NCI-H526 (cell line): ENCODE results near the gene SLC7A6OS.

Source experiments
- DNase-seq, 2 experiments: peaks; one replicate each; lab custom pipeline; 2025; lab: John Stamatoyannopoulos, UW

SLC7A6OS gene

GRCh38 chr16:68279726-68280558, 30.8 kb downstream of the SLC7A6OS start:
- DNase-seq: no peak

- no peak for DNase-seq
These were observed 34.5 kb downstream of the SLC7A6OS start for GRCh38 chr16:68276223-68276622.

- DNase-seq: peak; percentile 32 to 42
These were observed 35.0 kb downstream of the SLC7A6OS start for GRCh38 chr16:68275611-68276191.

- no peak for DNase-seq
These were observed 36.3 kb downstream of the SLC7A6OS start for GRCh38 chr16:68274441-68274840.

GRCh38 chr16:68273896-68274295, 36.9 kb downstream of the SLC7A6OS start:
- DNase-seq: no peak

GRCh38 chr16:68273459-68273858, 37.3 kb downstream of the SLC7A6OS start:
- DNase-seq: no peak

GRCh38 chr16:68272507-68273209, 38.1 kb downstream of the SLC7A6OS start:
- no peak for DNase-seq

GRCh38 chr16:68270353-68270752, 40.4 kb downstream of the SLC7A6OS start:
- no peak for DNase-seq

GRCh38 chr16:68269793-68270192, 41.0 kb downstream of the SLC7A6OS start:
- DNase-seq: no peak

- no peak for DNase-seq
These were observed 42.9 kb downstream of the SLC7A6OS start for GRCh38 chr16:68267612-68268405.

- peak in 1 of 2 experiments; percentile 26 for DNase-seq
These were observed 45.4 kb downstream of the SLC7A6OS start for GRCh38 chr16:68265078-68265920.

GRCh38 chr16:68264128-68265077, 46.3 kb downstream of the SLC7A6OS start, which contains the start of gene SLC7A6:
Gene SLC7A6, plus strand, starts transcription at chr16:68264526. Its CDS starts 10,201 bp downstream, at chr16:68274727.
- DNase-seq: peak in 1 of 2 experiments; percentile 65

GRCh38 chr16:68263559-68264127, 47.1 kb downstream of the SLC7A6OS start:
- no peak for DNase-seq

GRCh38 chr16:68259007-68259825, 51.5 kb downstream of the SLC7A6OS start:
- no peak for DNase-seq

GRCh38 chr16:68257906-68258800, 52.6 kb downstream of the SLC7A6OS start:
- DNase-seq: no peak

- DNase-seq: peak in 1 of 2 experiments; percentile 39
These were observed 53.4 kb downstream of the SLC7A6OS start for GRCh38 chr16:68257251-68257905.

- no peak for DNase-seq
These were observed 55.0 kb downstream of the SLC7A6OS start for GRCh38 chr16:68255712-68256111.
